GM21528 (cell line): Measurements from ENCODE around the gene ZNF268.

Experiments used
- ATAC-seq: cut with Tn5 transposase; IDR thresholded peaks from one replicate; pipeline ENCODE4 v1.9.1; 2021; ENCODE audit warnings: mild to moderate bottlenecking, moderate library complexity; ENCODE audit not compliant: unreplicated experiment, low FRiP score

ZNF268 gene

GRCh38 chr12:133181238-133181959 lies at the start of gene ZNF268:
Gene ZNF268 (plus strand): TSS chr12:133181495. CDS start chr12:133181998, 503 bp downstream.
- peak; percentile 96 for ATAC-seq

GRCh38 chr12:133135747-133136146 lies 45.5 kb upstream of the ZNF268 start:
- no peak for ATAC-seq

GRCh38 chr12:133145981-133146380 lies 35.3 kb upstream of the ZNF268 start:
- ATAC-seq, result no peak

- ATAC-seq, result no peak
Measured at GRCh38 chr12:133156125-133156690, 25.1 kb upstream of the ZNF268 start.

- no peak for ATAC-seq
Measured at GRCh38 chr12:133165776-133166175, 15.5 kb upstream of the ZNF268 start.

GRCh38 chr12:133172491-133172890 lies 8.8 kb upstream of the ZNF268 start:
- ATAC-seq, result no peak

- no peak for ATAC-seq
Measured at GRCh38 chr12:133174901-133175300, 6.4 kb upstream of the ZNF268 start.

GRCh38 chr12:133180669-133181068 lies 626 bp upstream of the ZNF268 start:
- no peak for ATAC-seq

- no peak for ATAC-seq
Measured at GRCh38 chr12:133190176-133190575, 8.9 kb downstream of the ZNF268 start.

- ATAC-seq, result no peak
Measured at GRCh38 chr12:133192847-133193246, 11.6 kb downstream of the ZNF268 start.

GRCh38 chr12:133201888-133202287 lies 20.6 kb downstream of the ZNF268 start:
- ATAC-seq, result no peak

- no peak for ATAC-seq
Measured at GRCh38 chr12:133202493-133203343, 21.4 kb downstream of the ZNF268 start.

- ATAC-seq, result no peak
Measured at GRCh38 chr12:133203344-133204263, 22.3 kb downstream of the ZNF268 start.

GRCh38 chr12:133204264-133204603 lies 22.9 kb downstream of the ZNF268 start:
- no peak for ATAC-seq

GRCh38 chr12:133206390-133206789 lies 25.1 kb downstream of the ZNF268 start:
- no peak for ATAC-seq

GRCh38 chr12:133215724-133216123 lies 34.4 kb downstream of the ZNF268 start:
- ATAC-seq, result no peak

- no peak for ATAC-seq
Measured at GRCh38 chr12:133217219-133217618, 35.9 kb downstream of the ZNF268 start.

GRCh38 chr12:133220521-133220920 lies 39.2 kb downstream of the ZNF268 start:
- no peak for ATAC-seq

- no peak for ATAC-seq
Measured at GRCh38 chr12:133221241-133221640, 39.9 kb downstream of the ZNF268 start.

- ATAC-seq, result no peak
Measured at GRCh38 chr12:133222211-133222610, 40.9 kb downstream of the ZNF268 start.
